GM12864 (cell line): ENCODE measurements around the gene CHRNA10.

Experiments used
- DNase-seq: peaks from one replicate; pipeline ENCODE4 v3.0.0-alpha.2; 2011; ENCODE audit warnings: low read depth
- H3K4me3 ChIP-seq: 2 replicates; pipeline ENCODE4 v1.5.1; 2011; ENCODE audit warnings: mild to moderate bottlenecking, low read depth, low read length, control low read depth
- TF ChIP-seq, protein P1 (sequence below): IDR thresholded peaks from 2 replicates; pipeline ENCODE4 v1.5.1; 2011; ENCODE audit warnings: low read depth, mild to moderate bottlenecking, moderate library complexity, low read length, control low read depth, inconsistent platforms; ENCODE audit errors: missing control alignments

The CHRNA10 gene

DNA sequence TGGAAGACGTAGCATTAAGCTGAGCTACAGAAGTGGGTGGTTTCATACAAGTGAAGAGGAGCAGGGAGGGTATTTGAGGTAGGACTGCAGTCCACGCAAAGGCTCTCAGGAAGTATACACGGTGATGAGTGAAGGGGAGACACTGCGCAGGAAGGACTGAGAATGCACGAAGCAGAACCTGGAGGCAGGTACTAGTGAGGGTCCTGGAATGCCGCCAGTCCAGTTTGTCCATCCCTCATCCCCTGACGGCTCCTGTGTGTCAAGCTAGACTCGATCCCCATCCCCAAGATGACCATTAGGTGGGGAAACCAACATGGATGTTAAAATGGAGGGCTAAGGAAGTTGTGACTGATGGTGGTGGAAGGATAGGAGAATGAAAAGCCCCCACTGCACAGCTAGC lies 53.2 kb downstream of the CHRNA10 start:
- no peak for DNase-seq
- TF ChIP-seq, protein P1, sequence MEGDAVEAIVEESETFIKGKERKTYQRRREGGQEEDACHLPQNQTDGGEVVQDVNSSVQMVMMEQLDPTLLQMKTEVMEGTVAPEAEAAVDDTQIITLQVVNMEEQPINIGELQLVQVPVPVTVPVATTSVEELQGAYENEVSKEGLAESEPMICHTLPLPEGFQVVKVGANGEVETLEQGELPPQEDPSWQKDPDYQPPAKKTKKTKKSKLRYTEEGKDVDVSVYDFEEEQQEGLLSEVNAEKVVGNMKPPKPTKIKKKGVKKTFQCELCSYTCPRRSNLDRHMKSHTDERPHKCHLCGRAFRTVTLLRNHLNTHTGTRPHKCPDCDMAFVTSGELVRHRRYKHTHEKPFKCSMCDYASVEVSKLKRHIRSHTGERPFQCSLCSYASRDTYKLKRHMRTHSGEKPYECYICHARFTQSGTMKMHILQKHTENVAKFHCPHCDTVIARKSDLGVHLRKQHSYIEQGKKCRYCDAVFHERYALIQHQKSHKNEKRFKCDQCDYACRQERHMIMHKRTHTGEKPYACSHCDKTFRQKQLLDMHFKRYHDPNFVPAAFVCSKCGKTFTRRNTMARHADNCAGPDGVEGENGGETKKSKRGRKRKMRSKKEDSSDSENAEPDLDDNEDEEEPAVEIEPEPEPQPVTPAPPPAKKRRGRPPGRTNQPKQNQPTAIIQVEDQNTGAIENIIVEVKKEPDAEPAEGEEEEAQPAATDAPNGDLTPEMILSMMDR = no peak
- no peak overlapping the region for H3K4me3 ChIP-seq

DNA sequence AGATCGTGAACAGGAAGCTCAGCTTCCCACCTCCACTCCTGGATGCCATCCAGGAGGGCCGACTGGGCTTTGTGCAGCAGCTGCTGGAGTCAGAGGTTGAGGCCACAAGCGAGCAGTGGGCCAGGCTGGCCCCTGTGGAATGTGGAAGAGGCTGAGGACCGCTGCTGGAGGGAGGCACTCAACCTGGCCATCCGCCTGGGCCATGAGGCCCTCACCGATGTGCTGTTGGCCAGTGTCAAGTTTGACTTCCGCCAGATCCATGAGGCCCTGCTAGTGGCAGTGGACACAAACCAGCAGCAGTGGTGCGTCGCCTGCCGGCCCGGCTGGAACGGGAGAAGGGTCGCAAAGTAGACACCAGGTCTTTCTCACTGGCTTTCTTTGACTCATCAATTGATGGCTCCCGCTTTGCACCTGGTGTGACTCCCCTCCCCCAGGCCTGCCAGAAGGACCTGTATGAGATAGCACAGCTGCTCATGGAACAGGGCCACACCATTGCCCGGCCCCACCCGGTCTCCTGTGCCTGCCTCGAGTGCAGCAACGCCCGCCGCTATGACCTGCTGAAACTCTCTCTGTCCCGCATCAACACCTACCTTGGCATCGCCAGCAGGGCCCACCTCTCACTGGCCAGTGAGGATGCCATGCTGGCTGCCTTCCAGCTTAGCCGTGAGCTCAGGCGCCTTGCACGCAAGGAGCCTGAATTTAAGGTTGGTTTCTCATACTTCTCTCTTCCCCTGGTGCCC lies 54.3 kb downstream of the CHRNA10 start:
- TF ChIP-seq, protein P1 = no peak
- H3K4me3 ChIP-seq = no peak overlapping the region
- no peak for DNase-seq

DNA sequence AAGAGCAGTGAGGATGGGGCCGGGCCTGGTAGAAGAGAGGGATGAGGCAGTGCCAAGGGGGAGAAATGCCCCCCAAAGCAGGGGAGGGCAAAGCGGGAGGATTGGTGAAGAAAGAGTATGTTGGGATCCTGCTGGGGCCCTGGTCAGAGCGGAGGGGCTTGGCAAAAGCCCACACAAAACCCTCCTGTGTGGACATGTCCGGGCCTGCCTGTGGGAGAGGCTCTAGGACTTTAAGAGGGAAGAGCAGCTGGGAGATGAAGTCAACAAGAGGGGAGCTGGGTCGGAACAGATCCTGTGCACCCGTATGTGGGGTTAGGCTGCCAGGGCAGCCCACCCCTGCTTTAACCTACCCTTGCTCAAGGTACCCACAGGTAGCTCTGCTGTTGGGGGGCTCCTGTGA lies 55.2 kb downstream of the CHRNA10 start:
- no peak for DNase-seq
- no peak overlapping the region for H3K4me3 ChIP-seq
- TF ChIP-seq, protein P1 = no peak
